Endodermal cell (in vitro differentiated cells): ENCODE data around the gene MAML2. TPM values are rescaled to one million over a fixed set of nuclear protein-coding genes. Genes with fewer than 3 reads are reported as not detected.

ENCODE experiments used
- DNase-seq: peaks from one replicate; pipeline ENCODE4 v3.0.0-alpha.2; 2017
- H3K27ac ChIP-seq: 2 replicates; pipeline ENCODE4 v1.5.1; 2013; ENCODE audit warnings: mild to moderate bottlenecking, low read depth, low read length, moderate library complexity
- H3K27me3 ChIP-seq: 2 replicates; pipeline ENCODE4 v1.6.1; 2013; ENCODE audit warnings: mild to moderate bottlenecking, low read length, moderate library complexity; ENCODE audit not compliant: insufficient read depth, control insufficient read depth, poor library complexity, severe bottlenecking
- H3K36me3 ChIP-seq: 2 replicates; pipeline ENCODE4 v1.7.0; 2013; ENCODE audit warnings: mild to moderate bottlenecking, low read length, moderate library complexity; ENCODE audit not compliant: control insufficient read depth, insufficient read depth
- H3K4me1 ChIP-seq: one replicate; pipeline ENCODE4 v1.7.0; 2013; ENCODE audit warnings: low read length; ENCODE audit not compliant: control insufficient read depth, insufficient read depth
- H3K4me3 ChIP-seq: 2 replicates; pipeline ENCODE4 v1.5.1; 2013; ENCODE audit warnings: mild to moderate bottlenecking, low read length, moderate library complexity
- H3K9ac ChIP-seq: 2 replicates; pipeline ENCODE4 v1.6.1; 2013; ENCODE audit warnings: mild to moderate bottlenecking, low read length, moderate library complexity; ENCODE audit not compliant: poor library complexity, severe bottlenecking; ENCODE audit errors: extremely low read depth
- H3K9me3 ChIP-seq: 2 replicates; pipeline ENCODE4 v1.6.1; 2013; ENCODE audit warnings: mild to moderate bottlenecking, low read length, moderate library complexity; ENCODE audit not compliant: control insufficient read depth
- H3K27ac Mint-ChIP-seq: 2 replicates; pipeline ENCODE4 v1.8.0; 2020; ENCODE audit warnings: mixed read lengths
- H3K27me3 Mint-ChIP-seq: 2 replicates; pipeline ENCODE4 v1.8.0; 2021; ENCODE audit warnings: mild to moderate bottlenecking, mixed read lengths; ENCODE audit not compliant: insufficient read depth
- H3K36me3 Mint-ChIP-seq: 2 replicates; pipeline ENCODE4 v1.8.0; 2020; ENCODE audit warnings: low read depth, mixed read lengths
- H3K4me1 Mint-ChIP-seq: 2 replicates; pipeline ENCODE4 v1.8.0; 2020; ENCODE audit warnings: mixed read lengths
- H3K4me3 Mint-ChIP-seq: 2 replicates; pipeline ENCODE4 v1.8.0; 2020; ENCODE audit warnings: mild to moderate bottlenecking, moderate library complexity, mixed read lengths
- H3K9me3 Mint-ChIP-seq: 2 replicates; pipeline ENCODE4 v1.8.0; 2020; ENCODE audit warnings: mild to moderate bottlenecking, mixed read lengths
- CTCF ChIP-seq: fragments of 200-600 bp; sonication (generic); conservative IDR thresholded peaks from 2 replicates; pipeline ENCODE4 v1.5.0; 2021; ENCODE audit warnings: antibody characterized with exemption, mild to moderate bottlenecking
- WGBS, 2 experiments: methylation state at CpG; one replicate each; pipeline versions ENCODE4 v1.1.5 to v1.1.7; 2013; ENCODE audit warnings: missing lambda C conversion rate in 2 of 2, mixed read lengths in 1 of 2; ENCODE audit not compliant: insufficient coverage in 1 of 2, insufficient read length in 1 of 2; 5-methylcytosine and 5-hydroxymethylcytosine counted together
- total RNA-seq, 2 donors: library from RNA; stranded (reverse); fragmentation: NEBNext Ultra II Directional in 1 of 2; extraction: Animal tissue kit (Norgen Biotek cat#: 25700) in 1 of 2; gene quantifications; 2 replicates in 1 of 2; 3 replicates in 1 of 2; pipeline ENCODE4 v1.2.1, GENCODE V29; 2021

Gene MAML2
- total RNA-seq, 2 donors from 2014 or later, result 6.6 to 8.0 TPM

- Histone ChIP-seq H3K9ac (no peak overlapping the region), H3K27me3 (no peaks in the 10 kb centered on the region), H3K27ac (no peak overlapping the region), H3K4me1 (no peaks in the 10 kb centered on the region), H3K9me3 (no peaks in the 10 kb centered on the region), H3K36me3 (no peaks in the 10 kb centered on the region), H3K4me3 (no peak overlapping the region)
- Mint-ChIP-seq H3K4me3 (no peak overlapping the region), H3K27ac (no peak overlapping the region), H3K9me3 (no peaks in the 10 kb centered on the region), H3K36me3 (peaks cover 2% of the 10 kb centered on the region), H3K4me1 (peaks cover 15% of the 10 kb centered on the region), H3K27me3 (no peaks in the 10 kb centered on the region)
- DNase-seq, result no peak
- TF ChIP-seq CTCF, result no peak
Measured at GRCh38 chr11:96044311-96044710, 298.7 kb downstream of the MAML2 start.

DNA sequence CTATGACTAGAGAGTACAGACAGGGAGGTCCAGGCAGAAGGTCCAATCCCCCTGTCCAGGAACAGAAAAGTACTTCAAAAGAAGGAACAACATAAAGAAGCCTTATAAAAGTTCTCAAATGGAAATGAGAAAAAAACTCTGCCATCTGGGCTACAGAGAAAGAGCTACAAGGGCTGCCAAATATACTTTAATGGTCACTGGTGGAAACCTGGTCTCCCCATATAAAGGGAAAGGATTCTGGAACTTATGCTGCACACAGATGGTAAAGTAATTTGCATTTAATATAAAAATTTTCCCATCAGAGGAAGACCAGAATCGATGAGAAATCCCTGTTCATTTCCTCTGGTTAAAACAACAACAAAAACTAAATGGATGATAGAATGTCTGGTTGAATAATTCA lies 299.7 kb downstream of the MAML2 start:
- 100% methylated on average over 1 of the region's 1 CpG; no CpG with 5 or more reads in 1 of the 2 experiments for WGBS, 2 experiments
- DNase-seq, result no peak
- no peak overlapping the region for H3K27ac ChIP-seq
- no peaks in the 10 kb centered on the region for H3K9me3 ChIP-seq
- H3K4me3 ChIP-seq, result no peak overlapping the region
- H3K9me3 Mint-ChIP-seq, result no peaks in the 10 kb centered on the region
- H3K36me3 ChIP-seq, result no peaks in the 10 kb centered on the region
- H3K4me1 ChIP-seq, result no peaks in the 10 kb centered on the region
- no peak overlapping the region for H3K9ac ChIP-seq
- peaks cover 2% of the 10 kb centered on the region for H3K36me3 Mint-ChIP-seq
- H3K27me3 Mint-ChIP-seq, result no peaks in the 10 kb centered on the region
- no peaks in the 10 kb centered on the region for H3K27me3 ChIP-seq
- H3K4me1 Mint-ChIP-seq, result peaks cover 14% of the 10 kb centered on the region
- no peak for TF ChIP-seq CTCF
- H3K4me3 Mint-ChIP-seq, result no peak overlapping the region
- H3K27ac Mint-ChIP-seq, result no peak overlapping the region

DNA sequence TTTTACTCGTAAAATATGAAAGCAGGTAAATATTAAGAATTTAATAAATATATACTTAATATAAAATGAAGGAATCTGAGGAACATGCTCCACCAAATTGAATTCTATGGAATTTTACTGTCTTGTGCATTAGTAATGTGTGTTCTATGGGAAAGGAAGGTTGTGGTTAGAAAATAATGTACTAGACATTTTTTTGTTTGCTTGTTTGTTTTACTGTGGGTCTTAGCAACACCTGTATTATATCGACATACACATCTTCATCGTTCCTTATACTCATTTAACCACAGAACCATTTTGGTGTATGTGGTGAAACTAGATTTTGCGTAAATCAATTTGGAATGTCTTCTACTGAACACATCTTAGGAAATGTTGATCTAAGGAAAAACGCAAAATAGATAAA lies 304.9 kb downstream of the MAML2 start:
- Histone ChIP-seq H3K27ac (no peak overlapping the region), H3K9ac (no peak overlapping the region), H3K36me3 (no peaks in the 10 kb centered on the region), H3K4me3 (no peak overlapping the region), H3K4me1 (peaks cover 13% of the 10 kb centered on the region), H3K9me3 (no peaks in the 10 kb centered on the region), H3K27me3 (no peaks in the 10 kb centered on the region)
- H3K27ac Mint-ChIP-seq, result no peak overlapping the region
- TF ChIP-seq CTCF, result no peak
- DNase-seq, result no peak
- no peaks in the 10 kb centered on the region for H3K9me3 Mint-ChIP-seq
- WGBS, 2 experiments, result 89 to 100% methylated on average over 2 of the region's 5 CpGs
- H3K36me3 Mint-ChIP-seq, result peaks cover 2% of the 10 kb centered on the region
- no peak overlapping the region for H3K4me3 Mint-ChIP-seq
- no peaks in the 10 kb centered on the region for H3K27me3 Mint-ChIP-seq
- H3K4me1 Mint-ChIP-seq, result peaks cover 20% of the 10 kb centered on the region
